Fibroblast of lung (primary cell): ENCODE results near the gene TRIML1. TPM values are rescaled to one million over a fixed set of nuclear protein-coding genes. Genes with fewer than 3 reads are reported as not detected.

Source experiments
- DNase-seq, 2 donors: peaks; one replicate each; pipeline versions ENCODE4 v3.0.0 to v3.0.0-alpha.2; 2010; ENCODE audit warnings: low read depth in 2 of 2
- H2AFZ ChIP-seq: 2 replicates; pipeline ENCODE4 v1.5.1; 2012; ENCODE audit warnings: low read length, control low read depth, inconsistent platforms
- H3K27ac ChIP-seq: 2 replicates; pipeline ENCODE4 v1.5.1; 2011; ENCODE audit warnings: low read length, control low read depth; ENCODE audit not compliant: insufficient read depth
- H3K27me3 ChIP-seq: 2 replicates; pipeline ENCODE4 v1.5.1; 2011; ENCODE audit warnings: mild to moderate bottlenecking, low read length; ENCODE audit not compliant: control insufficient read depth, insufficient read depth
- H3K36me3 ChIP-seq: 2 replicates; pipeline ENCODE4 v1.5.1; 2011; ENCODE audit warnings: low read length; ENCODE audit not compliant: control insufficient read depth, insufficient read depth
- H3K4me1 ChIP-seq: 2 replicates; pipeline ENCODE4 v1.5.1; 2011; ENCODE audit warnings: low read length; ENCODE audit not compliant: control insufficient read depth, insufficient read depth; ENCODE audit errors: extremely low read depth
- H3K4me2 ChIP-seq: 2 replicates; pipeline ENCODE4 v1.5.1; 2011; ENCODE audit warnings: low read length, control low read depth; ENCODE audit not compliant: insufficient read depth; ENCODE audit errors: extremely low read depth
- H3K4me3 ChIP-seq, 4 experiments: fragments of 200-600 bp in 1 of 4; sonication (generic) in 1 of 4; replicated peaks in 1 of 4; 2 replicates each; pipeline ENCODE4 v1.5.1; 2011 to 2016; ENCODE audit warnings: low read length in 4 of 4, low read depth in 3 of 4, mild to moderate bottlenecking in 3 of 4, control low read depth in 2 of 4, inconsistent platforms in 1 of 4, mixed read lengths in 1 of 4; ENCODE audit not compliant: insufficient read depth in 1 of 4; ENCODE audit errors: control extremely low read depth in 1 of 4
- H3K79me2 ChIP-seq: 2 replicates; pipeline ENCODE4 v1.5.1; 2012; ENCODE audit warnings: mild to moderate bottlenecking, low read length, inconsistent platforms; ENCODE audit not compliant: control insufficient read depth, insufficient read depth
- H3K9ac ChIP-seq: 2 replicates; pipeline ENCODE4 v1.5.1; 2011; ENCODE audit warnings: mild to moderate bottlenecking, low read length, control low read depth; ENCODE audit not compliant: insufficient read depth
- H3K9me3 ChIP-seq: 2 replicates; pipeline ENCODE4 v1.5.1; 2012; ENCODE audit warnings: low read depth, low read length; ENCODE audit not compliant: control insufficient read depth, insufficient read depth
- H4K20me1 ChIP-seq: 2 replicates; pipeline ENCODE4 v1.5.1; 2011; ENCODE audit warnings: low read length; ENCODE audit not compliant: control insufficient read depth, insufficient read depth; ENCODE audit errors: extremely low read depth
- EZH2 ChIP-seq: IDR thresholded peaks from 2 replicates; pipeline ENCODE4 v1.5.1; 2012; ENCODE audit warnings: low read length, control low read depth, mild to moderate bottlenecking; ENCODE audit errors: missing control alignments
- polyA plus RNA-seq, 2 donors: library from polyadenylated mRNA; depleted of rRNA in 1 of 2; stranded (reverse) in 1 of 2; unstranded in 1 of 2; fragments of >200 nt; gene quantifications; 2 replicates each; pipeline ENCODE4 v1.2.1, GENCODE V29; 2011 to 2012; ENCODE audit warnings: missing spikeins in 1 of 2
- total RNA-seq: library from RNA; depleted of rRNA; stranded (reverse); fragments of >200 nt; gene quantifications from 2 replicates; pipeline ENCODE4 v1.2.1, GENCODE V29; 2014
- TF ChIP-seq, protein P1 (sequence below), 2 donors: IDR thresholded peaks in 1 of 2; conservative IDR thresholded peaks in 1 of 2; 1 replicate in 1 of 2; 2 replicates in 1 of 2; pipeline ENCODE4 v1.5.1; 2011 to 2012; ENCODE audit warnings: low read length in 2 of 2, control low read depth in 1 of 2, inconsistent platforms in 1 of 2, low read depth in 1 of 2, mild to moderate bottlenecking in 1 of 2

TRIML1 gene
- total and polyA plus RNA-seq, 2 donors (not counting 1 experiment from before 2014, with no cell fraction given), result not detected

- peak in 1 of 2 donors; percentile 8 for DNase-seq
- no peak overlapping the region for H3K9ac ChIP-seq
These were observed 38.9 kb downstream of the TRIML1 start for GRCh38 chr4:188177997-188178675.

GRCh38 chr4:188178806-188179205 lies 39.6 kb downstream of the TRIML1 start:
- Histone ChIP-seq H3K9me3 (no peaks in the 10 kb centered on the region), H3K4me3 (no peak overlapping the region), H3K27me3 (no peaks in the 10 kb centered on the region), H3K79me2 (no peaks in the 10 kb centered on the region), H2AFZ (no peak overlapping the region), H3K4me1 (no peaks in the 10 kb centered on the region), H3K9ac (no peak overlapping the region), H3K36me3 (no peaks in the 10 kb centered on the region), H3K27ac (no peak overlapping the region), H4K20me1 (no peaks in the 10 kb centered on the region), H3K4me2 (no peak overlapping the region)
- DNase-seq, result no peak
- no peak for TF ChIP-seq EZH2
- TF ChIP-seq, protein P1, sequence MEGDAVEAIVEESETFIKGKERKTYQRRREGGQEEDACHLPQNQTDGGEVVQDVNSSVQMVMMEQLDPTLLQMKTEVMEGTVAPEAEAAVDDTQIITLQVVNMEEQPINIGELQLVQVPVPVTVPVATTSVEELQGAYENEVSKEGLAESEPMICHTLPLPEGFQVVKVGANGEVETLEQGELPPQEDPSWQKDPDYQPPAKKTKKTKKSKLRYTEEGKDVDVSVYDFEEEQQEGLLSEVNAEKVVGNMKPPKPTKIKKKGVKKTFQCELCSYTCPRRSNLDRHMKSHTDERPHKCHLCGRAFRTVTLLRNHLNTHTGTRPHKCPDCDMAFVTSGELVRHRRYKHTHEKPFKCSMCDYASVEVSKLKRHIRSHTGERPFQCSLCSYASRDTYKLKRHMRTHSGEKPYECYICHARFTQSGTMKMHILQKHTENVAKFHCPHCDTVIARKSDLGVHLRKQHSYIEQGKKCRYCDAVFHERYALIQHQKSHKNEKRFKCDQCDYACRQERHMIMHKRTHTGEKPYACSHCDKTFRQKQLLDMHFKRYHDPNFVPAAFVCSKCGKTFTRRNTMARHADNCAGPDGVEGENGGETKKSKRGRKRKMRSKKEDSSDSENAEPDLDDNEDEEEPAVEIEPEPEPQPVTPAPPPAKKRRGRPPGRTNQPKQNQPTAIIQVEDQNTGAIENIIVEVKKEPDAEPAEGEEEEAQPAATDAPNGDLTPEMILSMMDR (conservative IDR thresholded peaks at IDR 0.05 in 1 of 2, IDR thresholded peaks at IDR 0.05 in 1 of 2; ENCODE audit: low read depth in 1 of 2, low read length in 2 of 2), result no peak

More at GRCh38 chr4:188177997-188178675, 38.9 kb downstream of the TRIML1 start:
- Histone ChIP-seq H3K9me3 (no peaks in the 10 kb centered on the region), H4K20me1 (no peaks in the 10 kb centered on the region), H3K79me2 (no peaks in the 10 kb centered on the region), H3K4me2 (no peak overlapping the region), H3K4me3 (no peak overlapping the region), H3K36me3 (no peaks in the 10 kb centered on the region), H3K27ac (no peak overlapping the region), H3K4me1 (no peaks in the 10 kb centered on the region), H2AFZ (no peak overlapping the region), H3K27me3 (no peaks in the 10 kb centered on the region)
- TF ChIP-seq, protein P1 (conservative IDR thresholded peaks at IDR 0.05 in 1 of 2, IDR thresholded peaks at IDR 0.05 in 1 of 2; ENCODE audit: low read depth in 1 of 2, low read length in 2 of 2), result no peak
- no peak for TF ChIP-seq EZH2

DNA sequence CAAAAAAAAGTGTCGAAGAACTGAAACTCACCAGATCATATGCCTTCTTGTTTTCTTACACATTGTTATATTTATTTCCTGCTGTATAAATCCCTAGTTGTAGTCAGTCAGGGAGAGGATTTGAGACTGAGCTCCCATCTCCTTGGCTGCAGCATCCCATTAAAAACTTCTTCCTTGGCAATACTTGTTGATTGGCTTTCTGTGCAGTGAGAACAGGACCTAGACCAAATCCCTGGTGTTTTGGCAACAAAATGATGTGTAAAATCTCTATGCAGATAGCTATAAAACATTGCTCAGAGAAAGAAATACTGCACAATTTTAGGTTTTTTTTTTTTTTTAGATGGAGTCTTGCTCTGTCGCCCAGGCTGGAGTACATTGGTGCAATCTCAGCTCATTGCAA lies 47.9 kb downstream of the TRIML1 start:
- H3K27me3 ChIP-seq, result no peaks in the 10 kb centered on the region
- no peak overlapping the region for H3K4me2 ChIP-seq
- no peaks in the 10 kb centered on the region for H3K4me1 ChIP-seq
- H2AFZ ChIP-seq, result no peak overlapping the region
- TF ChIP-seq, protein P1 (conservative IDR thresholded peaks at IDR 0.05 in 1 of 2, IDR thresholded peaks at IDR 0.05 in 1 of 2; ENCODE audit: low read depth in 1 of 2, low read length in 2 of 2), result no peak
- TF ChIP-seq EZH2, result no peak
- H3K36me3 ChIP-seq, result no peaks in the 10 kb centered on the region
- DNase-seq, result no peak
- H3K27ac ChIP-seq, result no peak overlapping the region
- no peak overlapping the region for H3K9ac ChIP-seq
- H3K79me2 ChIP-seq, result no peaks in the 10 kb centered on the region
- no peak overlapping the region for H3K4me3 ChIP-seq
- H3K9me3 ChIP-seq, result no peaks in the 10 kb centered on the region
- H4K20me1 ChIP-seq, result no peaks in the 10 kb centered on the region
